Spinal cord (tissue), 4 donors: ENCODE data around the gene NCAPD3. TPM values are rescaled to one million over a fixed set of nuclear protein-coding genes. Genes with fewer than 3 reads are reported as not detected.

ENCODE experiments used
- polyA plus RNA-seq, 2 donors: library from polyadenylated mRNA; unstranded; fragments of 120-200 nt; gene quantifications; one replicate each; pipeline ENCODE4 v1.2.1, GENCODE V29; 2013; ENCODE audit not compliant: insufficient read length in 2 of 2
- total RNA-seq, 2 donors: library from RNA; depleted of rRNA in 1 of 2; stranded (reverse); fragments of 120-200 nt in 1 of 2; fragments of >200 nt in 1 of 2; gene quantifications; one replicate each; pipeline versions ENCODE4 v1.2.3 to v1.2.4, GENCODE V29; 2013 to 2014

NCAPD3 gene
- total and polyA plus RNA-seq, 4 donors: 18.8 to 23.0 (median 21.8) TPM

Other genes starting within 250 kb of the NCAPD3 start
- 100 to 1,000 TPM; 115 to 221 TPM for gene JAM3, start 154.9 kb downstream of the NCAPD3 start, total RNA-seq
- 100 to 1,000 TPM in 1 of 2 donors, 10 to 100 TPM in 1; 57.9 to 100 TPM for gene JAM3, start 154.9 kb downstream of the NCAPD3 start, polyA plus RNA-seq
- 10 to 100 TPM; 51.0 to 54.3 TPM for gene VPS26B, start 704 bp upstream of the NCAPD3 start, total RNA-seq
- gene VPS26B, start 704 bp upstream of the NCAPD3 start, polyA plus RNA-seq: 100 to 1,000 TPM in 1 of 2 donors, 10 to 100 TPM in 1; 99.4 to 109 TPM
- gene THYN1, start 29.4 kb upstream of the NCAPD3 start, total RNA-seq: 10 to 100 TPM; 54.4 to 91.2 TPM
- 10 to 100 TPM; 72.0 to 74.4 TPM for gene THYN1, start 29.4 kb upstream of the NCAPD3 start, polyA plus RNA-seq
- gene ACAD8, start 29.6 kb upstream of the NCAPD3 start, total RNA-seq: 10 to 100 TPM; 25.9 to 30.2 TPM
- gene ACAD8, start 29.6 kb upstream of the NCAPD3 start, polyA plus RNA-seq: 10 to 100 TPM; 43.2 to 53.5 TPM
- gene GLB1L3, start 52.4 kb upstream of the NCAPD3 start, total RNA-seq: under 1 TPM; 0.28 to 0.69 TPM
- gene GLB1L3, start 52.4 kb upstream of the NCAPD3 start, polyA plus RNA-seq: 1 to 10 TPM; 2.6 to 2.9 TPM
- gene GLB1L2, start 108.0 kb upstream of the NCAPD3 start, total RNA-seq: 10 to 100 TPM in 1 of 2 donors, 1 to 10 TPM in 1; 2.0 to 11.1 TPM
- 10 to 100 TPM; 12.8 to 14.1 TPM for gene GLB1L2, start 108.0 kb upstream of the NCAPD3 start, polyA plus RNA-seq
- 10 to 100 TPM; 25.5 to 31.7 TPM for gene B3GAT1, start 188.3 kb upstream of the NCAPD3 start, total RNA-seq
- 100 to 1,000 TPM; 142 to 186 TPM for gene B3GAT1, start 188.3 kb upstream of the NCAPD3 start, polyA plus RNA-seq